Dermis microvascular lymphatic vessel endothelial cell (primary cell): ENCODE results near the gene SERPINA3. TPM values are rescaled to one million over a fixed set of nuclear protein-coding genes. Genes with fewer than 3 reads are reported as not detected.

Experiments used
- DNase-seq, 2 donors: peaks; one replicate each; pipeline versions ENCODE4 v3.0.0 to v3.0.0-alpha.2; 2010; ENCODE audit warnings: low read depth in 2 of 2
- total RNA-seq: library from RNA; depleted of rRNA; stranded (reverse); fragments of >200 nt; gene quantifications from 2 replicates; pipeline ENCODE4 v1.2.1, GENCODE V29; 2014

Gene SERPINA3
- total RNA-seq, 1 donor from 2014 or later, result under 0.01 TPM

GRCh38 chr14:94612580-94613554, 676 bp downstream of the SERPINA3 start:
- no peak for DNase-seq

- no peak for DNase-seq
Measured at GRCh38 chr14:94613720-94614644, 1.8 kb downstream of the SERPINA3 start.

- DNase-seq, result no peak
Measured at GRCh38 chr14:94614802-94615201, 2.6 kb downstream of the SERPINA3 start.

GRCh38 chr14:94615254-94615653, 3.1 kb downstream of the SERPINA3 start:
- no peak for DNase-seq

GRCh38 chr14:94615823-94616570, 3.8 kb downstream of the SERPINA3 start:
- no peak for DNase-seq

GRCh38 chr14:94617366-94617941, 5.3 kb downstream of the SERPINA3 start:
- DNase-seq, result no peak

- DNase-seq, result no peak
Measured at GRCh38 chr14:94617988-94618822, 6.0 kb downstream of the SERPINA3 start.

- no peak for DNase-seq
Measured at GRCh38 chr14:94619297-94619696, 7.1 kb downstream of the SERPINA3 start.

GRCh38 chr14:94620597-94620996, 8.4 kb downstream of the SERPINA3 start:
- no peak for DNase-seq

- DNase-seq, result no peak
Measured at GRCh38 chr14:94621358-94622134, 9.4 kb downstream of the SERPINA3 start.

GRCh38 chr14:94622653-94623421, 10.6 kb downstream of the SERPINA3 start:
- no peak for DNase-seq

- no peak for DNase-seq
Measured at GRCh38 chr14:94623422-94623809, 11.2 kb downstream of the SERPINA3 start.

- DNase-seq, result no peak
Measured at GRCh38 chr14:94623856-94624499, 11.8 kb downstream of the SERPINA3 start.

GRCh38 chr14:94624537-94625352, 12.6 kb downstream of the SERPINA3 start:
- no peak for DNase-seq

GRCh38 chr14:94625353-94625635, 13.1 kb downstream of the SERPINA3 start:
- no peak for DNase-seq

- no peak for DNase-seq
Measured at GRCh38 chr14:94628578-94628977, 16.4 kb downstream of the SERPINA3 start.

GRCh38 chr14:94630396-94630795, 18.2 kb downstream of the SERPINA3 start:
- DNase-seq, result no peak
